HG03460 (cell line): ENCODE data around the gene TMEM233.
A peak's percentile ranks its signal among the peaks of the same experiment; 100 is the strongest.

Source experiments
- ATAC-seq: cut with Tn5 transposase; IDR thresholded peaks from one replicate; pipeline ENCODE4 v1.9.1; 2021; ENCODE audit not compliant: unreplicated experiment

The TMEM233 gene

DNA sequence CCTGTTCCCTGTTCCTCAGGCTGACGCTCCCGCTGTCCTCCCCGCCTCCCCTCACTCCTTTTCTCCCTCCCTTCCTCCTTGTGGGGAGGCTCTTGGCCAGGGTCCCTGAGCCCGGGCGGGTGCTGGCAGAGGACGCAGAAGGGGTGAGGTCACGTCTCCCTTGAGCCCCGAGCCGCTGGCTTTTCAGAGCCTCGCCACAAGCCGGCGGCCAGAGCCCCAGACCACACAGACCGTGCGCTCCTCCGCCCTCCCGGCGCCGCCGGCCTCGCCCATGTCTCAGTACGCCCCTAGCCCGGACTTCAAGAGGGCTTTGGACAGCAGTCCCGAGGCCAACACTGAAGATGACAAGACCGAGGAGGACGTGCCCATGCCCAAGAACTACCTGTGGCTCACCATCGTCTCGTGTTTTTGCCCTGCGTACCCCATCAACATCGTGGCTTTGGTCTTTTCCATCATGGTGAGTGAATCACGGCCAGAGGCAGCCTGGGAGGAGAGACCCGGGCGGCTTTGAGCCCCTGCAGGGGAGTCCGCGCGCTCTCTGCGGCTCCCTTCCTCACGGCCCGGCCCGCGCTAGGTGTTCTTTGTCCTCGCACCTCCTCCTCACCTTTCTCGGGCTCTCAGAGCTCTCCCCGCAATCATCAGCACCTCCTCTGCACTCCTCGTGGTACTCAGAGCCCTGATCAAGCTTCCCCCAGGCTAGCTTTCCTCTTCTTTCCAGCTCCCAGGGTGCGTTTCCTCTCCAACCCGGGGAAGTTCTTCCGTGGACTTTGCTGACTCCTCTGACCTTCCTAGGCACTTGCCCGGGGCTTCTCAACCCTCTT is at the start of gene TMEM233:
TSS of gene TMEM233 (plus strand) at position 197 of the 821 bp plus-strand sequence. CDS start at position 272, 75 bp downstream.
- ATAC-seq = no peak

DNA sequence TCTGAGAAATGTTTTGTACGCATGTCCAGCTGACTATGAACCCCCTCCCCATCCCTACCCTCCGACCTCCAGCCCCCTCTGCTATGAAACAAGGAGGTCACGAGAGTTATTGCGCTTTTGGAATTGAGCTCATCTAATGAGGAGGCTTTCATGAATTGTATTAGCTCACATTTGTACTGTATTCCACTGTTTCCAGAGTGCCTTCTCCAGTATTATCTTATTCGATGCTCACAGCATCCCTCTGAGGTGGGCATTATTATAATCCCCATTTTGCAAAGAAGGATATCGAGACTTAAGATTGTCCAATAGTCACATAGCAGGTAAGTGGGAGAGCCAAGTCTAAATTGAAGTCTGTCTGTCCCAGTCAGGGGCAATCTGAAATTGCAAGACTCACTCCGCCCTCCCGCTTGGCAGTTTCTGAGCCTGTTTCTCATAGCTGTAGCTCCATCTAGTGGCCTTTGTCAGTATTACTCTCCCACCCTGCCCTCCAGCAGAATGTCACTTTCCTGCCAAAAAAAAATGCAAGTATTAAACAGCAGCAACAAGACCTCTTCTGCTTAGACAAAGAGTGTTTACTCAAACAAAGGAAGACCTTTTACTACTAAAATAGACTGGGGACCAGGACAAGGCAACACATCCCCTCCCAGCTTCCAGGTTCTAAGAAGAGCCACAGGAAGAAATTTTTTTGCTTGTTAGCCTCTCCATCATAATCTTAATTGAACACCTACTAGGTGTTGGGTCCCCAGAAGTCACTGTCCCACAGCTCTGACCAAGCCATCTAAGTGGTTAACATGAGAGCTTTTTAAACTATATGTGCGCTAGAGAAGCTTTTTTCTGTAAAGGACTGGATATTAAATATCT is 48.6 kb upstream of the TMEM233 start:
- ATAC-seq = peak; percentile 68

DNA sequence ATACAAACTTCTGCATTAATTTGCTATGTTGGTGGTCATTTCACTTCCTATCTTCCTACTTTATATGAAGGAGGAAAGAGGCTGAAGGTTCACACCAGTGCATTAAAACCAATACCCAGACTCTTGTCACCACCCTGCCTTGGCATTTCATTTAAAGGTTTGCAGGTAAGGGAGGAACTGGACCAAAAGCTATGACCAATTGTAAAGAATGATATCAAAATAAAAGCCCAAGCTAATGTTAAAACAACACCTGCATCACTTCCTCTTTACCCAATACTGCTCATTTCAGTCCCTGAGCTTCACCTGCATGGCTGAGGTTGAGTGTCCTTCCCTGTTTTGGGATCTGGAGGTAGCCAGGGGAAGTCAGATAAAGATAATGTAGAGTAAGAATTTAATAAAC is 47.2 kb upstream of the TMEM233 start:
- ATAC-seq = no peak

DNA sequence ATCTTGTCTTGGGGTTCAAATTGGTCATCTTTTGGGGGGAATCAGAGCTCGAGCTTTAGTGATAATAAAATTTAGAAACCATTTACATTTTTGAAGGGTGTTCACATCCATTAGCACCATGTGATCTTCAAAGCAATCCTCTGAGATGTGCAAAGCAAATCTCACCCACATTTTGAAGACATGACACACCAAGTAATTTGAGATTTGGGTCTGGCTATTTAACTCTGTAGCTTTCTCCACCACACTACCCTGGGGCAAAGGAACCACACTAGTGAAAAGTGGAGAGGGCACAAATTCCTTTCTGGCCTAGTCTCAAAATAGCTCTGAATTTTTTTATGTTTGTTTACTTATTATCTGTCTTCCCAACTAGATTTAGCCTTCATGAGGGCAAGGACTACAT is 46.6 kb upstream of the TMEM233 start:
- no peak for ATAC-seq

DNA sequence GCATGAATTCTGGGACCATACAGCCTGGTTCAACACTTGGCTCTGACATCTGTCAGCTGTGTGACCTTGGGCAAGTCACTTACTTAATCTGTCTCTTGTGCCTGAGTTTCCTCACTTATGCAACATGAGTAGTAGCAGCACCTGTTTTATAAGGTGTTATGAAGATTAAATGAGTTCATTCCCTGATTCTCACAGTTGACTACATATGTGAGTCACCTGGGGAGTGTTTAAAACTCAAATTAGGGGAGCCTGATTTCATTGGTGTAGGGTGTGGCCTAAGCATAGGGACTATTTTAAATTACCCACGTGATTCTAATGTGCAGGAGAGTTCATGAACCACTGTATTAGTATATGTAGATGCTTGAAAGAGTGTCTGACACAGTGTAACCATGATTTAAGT is 36.7 kb upstream of the TMEM233 start:
- no peak for ATAC-seq

DNA sequence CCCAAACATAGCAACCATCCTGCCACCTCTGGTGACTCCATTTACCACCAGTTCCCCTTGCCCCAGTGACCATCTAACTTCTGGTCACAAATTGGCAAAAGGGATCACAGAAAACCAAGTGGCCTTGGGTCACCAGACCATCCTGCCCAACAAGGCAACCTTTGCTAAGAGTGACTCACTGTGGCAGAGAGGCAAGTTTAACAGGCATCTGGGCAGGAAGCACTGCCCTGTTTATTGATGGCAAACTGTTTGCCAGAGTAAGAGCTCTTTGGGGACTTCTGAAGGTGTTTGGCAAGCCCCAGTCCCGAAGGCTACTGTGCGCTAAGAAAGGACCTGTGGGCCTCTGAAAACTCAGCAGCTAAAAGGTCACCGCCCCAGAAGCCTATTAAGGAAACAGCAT is 28.2 kb upstream of the TMEM233 start:
- no peak for ATAC-seq

DNA sequence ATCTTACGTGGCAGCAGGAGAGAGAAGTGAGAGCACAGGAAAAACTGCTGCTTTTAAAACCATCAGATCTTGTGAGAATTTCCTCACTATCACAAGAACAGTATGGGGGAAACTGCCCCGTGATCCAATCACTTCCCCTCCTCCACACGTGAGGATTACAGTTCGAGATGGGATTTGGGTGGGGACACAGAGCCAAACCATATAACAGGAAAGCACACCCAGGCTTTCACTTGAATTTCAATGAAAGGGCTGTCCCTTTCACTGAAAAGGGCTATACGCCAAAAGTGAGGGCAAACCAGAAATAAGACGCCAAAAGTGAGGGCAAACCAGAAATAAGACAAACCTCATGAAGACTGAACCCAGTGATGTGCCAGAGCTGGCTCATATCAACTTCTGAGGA is 22.8 kb upstream of the TMEM233 start:
- no peak for ATAC-seq

DNA sequence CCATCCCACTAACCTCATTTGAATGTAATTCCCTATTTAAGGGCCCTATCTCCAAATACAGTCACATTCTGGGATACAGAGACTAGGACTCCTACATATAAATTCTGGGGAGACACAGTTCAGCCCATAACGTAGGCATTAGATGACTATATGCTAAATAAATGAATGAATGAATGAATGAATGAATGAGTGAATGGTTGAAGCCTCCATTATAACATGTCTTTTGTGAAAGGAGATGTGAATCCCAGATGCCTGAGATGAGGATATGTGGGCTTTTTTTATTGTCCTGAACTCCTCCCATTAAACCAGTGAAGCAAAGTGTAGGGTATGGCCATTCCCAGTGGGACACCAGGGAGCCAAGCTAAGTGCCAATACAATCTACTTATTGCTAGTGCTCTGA is 20.5 kb upstream of the TMEM233 start:
- ATAC-seq = no peak

DNA sequence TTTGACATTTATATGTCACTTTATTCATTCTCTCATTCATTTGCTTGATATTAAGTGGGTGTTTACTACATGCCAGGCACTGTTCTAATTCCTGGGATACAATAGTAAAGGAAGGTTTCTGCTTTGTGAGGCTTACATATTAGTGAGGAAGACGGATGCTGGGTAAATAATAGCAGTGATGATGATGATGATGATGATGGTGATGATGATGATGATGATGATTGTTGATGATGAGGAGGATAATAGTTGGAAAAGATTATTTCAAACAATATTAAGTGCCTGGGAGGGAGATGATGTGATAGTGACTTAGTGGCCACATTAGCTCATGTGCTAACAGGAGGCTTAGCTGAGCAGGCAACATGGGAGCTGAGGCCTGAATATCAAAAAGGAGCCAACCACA is 19.3 kb upstream of the TMEM233 start:
- ATAC-seq = no peak

DNA sequence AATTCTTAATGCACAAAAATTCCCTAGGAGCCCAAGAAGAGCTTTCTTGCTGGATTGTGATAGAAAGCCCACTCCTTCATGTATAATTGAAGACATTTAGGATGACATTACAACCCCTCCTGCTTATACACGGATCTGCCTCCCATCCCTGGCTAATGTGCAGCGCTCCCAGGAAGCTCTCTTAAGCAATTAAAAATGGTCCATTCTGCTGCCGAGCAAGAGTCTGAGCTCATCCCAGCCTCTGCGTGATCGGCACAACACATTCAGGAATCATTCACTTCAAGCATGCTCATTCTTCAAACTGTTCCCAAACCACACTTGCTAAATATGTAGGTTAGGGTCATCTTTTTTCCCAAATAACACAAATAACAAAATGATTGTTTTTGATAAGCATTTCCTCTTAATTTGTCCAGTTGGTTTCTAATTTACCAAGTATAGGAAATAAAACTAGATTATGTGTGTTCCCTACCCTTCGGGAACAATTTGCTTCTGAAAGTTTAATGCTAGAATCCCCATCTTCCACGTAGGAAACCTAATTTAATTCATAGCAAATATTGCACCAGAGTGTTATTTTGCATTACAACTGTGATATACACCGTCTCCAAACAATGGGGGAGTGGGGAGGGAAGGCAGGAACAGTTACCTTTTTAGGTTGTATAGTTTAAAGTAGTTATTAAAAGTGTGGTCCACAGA is 17.3 kb upstream of the TMEM233 start:
- ATAC-seq = no peak

DNA sequence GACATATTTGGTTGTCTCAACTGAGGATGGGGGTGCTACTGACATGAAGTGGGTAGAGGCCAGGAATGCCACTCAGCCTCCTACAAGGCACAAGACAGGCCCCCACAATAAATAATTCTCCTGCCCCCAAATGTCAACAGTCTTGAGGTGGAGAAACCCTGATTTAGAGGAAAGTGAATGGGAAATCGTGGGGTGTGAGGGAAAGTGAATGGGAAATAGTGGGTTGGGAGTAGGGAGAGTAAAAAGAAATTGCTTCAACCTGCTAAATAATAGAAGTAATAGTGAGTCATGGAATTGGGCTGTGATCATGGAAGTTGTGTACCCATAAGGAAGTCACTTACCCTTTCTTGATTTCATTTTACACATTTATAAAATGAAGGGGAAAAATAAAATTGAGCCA is 16.7 kb upstream of the TMEM233 start:
- ATAC-seq = no peak

DNA sequence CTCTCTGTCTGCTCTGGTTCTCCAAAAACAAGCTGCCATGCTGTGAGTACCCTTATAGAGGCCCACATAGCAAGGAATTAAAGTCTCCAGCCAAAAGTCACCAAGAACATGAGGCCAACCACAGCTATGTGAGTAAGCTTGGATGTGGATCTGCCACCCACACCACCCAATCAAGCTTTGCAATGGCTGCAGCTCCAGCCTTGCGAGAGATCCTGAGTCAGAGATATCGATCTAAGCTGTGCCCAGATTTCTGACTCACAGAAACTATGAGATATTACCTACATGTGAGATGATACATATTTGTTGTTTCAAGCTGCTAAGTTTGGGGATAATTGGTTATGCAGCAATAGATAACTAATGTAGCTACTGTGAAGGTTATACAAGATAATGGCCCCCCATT is 15.5 kb upstream of the TMEM233 start:
- no peak for ATAC-seq

DNA sequence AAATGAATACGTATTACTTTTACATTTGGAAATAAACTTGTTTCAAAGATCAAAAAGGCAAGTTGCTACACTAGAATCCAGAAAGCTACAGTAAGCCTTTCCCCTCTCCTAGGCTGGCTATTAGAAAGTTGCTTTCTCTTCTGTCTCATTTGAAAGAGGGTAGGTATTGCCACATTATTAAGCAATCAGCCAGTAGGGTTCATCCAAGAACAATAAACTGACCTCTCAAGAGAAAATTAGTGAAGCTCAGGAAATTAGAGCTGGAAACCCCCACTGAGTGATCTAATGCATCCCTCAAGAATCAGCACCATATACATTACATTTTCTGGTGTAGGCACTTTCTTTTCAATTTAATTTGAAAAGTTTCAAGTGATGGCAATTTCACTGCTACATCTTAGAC is 4.5 kb upstream of the TMEM233 start:
- no peak for ATAC-seq

DNA sequence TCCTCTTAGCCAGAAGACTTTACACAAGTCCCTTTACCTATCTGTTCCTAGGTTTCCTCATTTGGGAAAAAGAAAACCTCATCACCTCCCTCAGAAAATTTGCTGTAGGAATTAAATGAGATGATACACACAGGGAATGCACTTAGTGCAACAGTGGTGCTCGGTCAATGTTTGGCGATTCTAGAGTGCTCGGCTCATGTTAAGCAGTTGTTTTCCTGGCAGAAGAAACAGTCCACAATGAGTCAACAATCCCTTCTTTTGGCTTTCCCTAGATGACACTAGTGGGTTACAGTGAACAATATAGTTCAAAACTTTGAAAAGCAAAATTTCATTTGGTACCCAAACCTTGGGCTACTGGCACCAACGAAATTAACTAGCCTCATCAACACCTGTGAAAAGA is 3.9 kb upstream of the TMEM233 start:
- ATAC-seq = no peak

DNA sequence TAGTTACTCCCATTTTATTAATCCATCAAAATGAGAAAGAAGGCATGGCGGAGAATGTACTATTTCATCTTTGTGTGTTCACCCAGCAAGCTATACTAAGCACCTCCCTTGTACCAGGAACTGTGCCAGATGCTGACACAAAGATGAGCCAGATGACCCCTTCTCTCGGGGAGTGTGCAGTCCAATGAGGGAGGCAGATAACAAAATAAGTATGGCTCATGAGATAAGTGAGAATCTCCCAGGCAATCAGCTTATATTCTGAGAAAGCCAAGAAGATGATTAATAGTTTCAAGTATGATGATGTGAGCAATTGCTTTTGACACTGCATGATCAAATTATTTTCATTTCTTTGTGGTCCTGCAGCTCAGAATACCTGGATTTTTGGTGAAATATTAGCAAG is 1.3 kb upstream of the TMEM233 start:
- ATAC-seq = no peak

DNA sequence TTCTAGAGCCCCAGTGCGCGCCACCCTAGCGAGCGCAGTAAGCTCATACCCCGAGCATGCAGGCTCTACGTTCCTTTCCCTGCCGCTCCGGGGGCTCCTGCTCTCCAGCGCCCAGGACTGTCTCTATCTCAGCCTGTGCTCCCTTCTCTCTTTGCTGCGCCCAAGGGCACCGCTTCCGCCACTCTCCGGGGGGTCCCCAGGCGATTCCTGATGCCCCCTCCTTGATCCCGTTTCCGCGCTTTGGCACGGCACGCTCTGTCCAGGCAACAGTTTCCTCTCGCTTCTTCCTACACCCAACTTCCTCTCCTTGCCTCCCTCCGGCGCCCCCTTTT is 791 bp downstream of the TMEM233 start:
- no peak for ATAC-seq

DNA sequence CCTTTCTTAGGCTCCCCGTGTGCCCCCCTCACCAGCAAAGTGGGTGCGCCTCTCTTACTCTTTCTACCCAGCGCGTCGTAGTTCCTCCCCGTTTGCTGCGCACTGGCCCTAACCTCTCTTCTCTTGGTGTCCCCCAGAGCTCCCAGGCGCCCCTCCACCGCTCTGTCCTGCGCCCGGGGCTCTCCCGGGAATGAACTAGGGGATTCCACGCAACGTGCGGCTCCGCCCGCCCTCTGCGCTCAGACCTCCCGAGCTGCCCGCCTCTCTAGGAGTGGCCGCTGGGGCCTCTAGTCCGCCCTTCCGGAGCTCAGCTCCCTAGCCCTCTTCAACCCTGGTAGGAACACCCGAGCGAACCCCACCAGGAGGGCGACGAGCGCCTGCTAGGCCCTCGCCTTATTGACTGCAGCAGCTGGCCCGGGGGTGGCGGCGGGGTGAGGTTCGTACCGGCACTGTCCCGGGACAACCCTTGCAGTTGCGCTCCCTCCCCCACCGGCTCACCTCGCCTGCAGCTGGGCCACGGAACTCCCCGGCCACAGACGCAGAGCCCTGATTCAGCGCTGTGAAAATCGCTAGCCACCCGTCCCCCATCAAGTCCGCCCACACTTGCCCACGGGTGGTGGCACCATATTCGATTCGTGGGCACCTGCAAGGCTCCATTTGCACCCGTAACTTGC is 1.3 kb downstream of the TMEM233 start:
- ATAC-seq = no peak

DNA sequence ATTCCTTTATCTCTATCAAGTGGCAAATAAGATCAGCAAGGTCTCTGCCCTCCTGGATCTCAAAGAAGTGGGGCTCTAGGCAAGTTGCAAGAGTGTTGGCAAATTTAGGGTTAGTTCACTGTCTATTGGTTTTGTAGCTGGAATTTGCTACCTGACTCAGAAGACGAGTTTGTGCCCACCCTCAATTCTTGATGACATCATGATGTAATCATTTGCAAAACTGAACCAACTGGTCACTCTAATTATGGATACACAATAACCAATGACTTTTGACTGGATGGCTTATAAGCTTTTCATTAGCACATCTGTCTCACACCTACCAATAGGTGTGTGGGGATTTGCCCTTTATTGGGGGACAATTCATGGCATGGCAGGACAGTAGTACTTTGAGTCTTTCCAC is 4.6 kb downstream of the TMEM233 start:
- no peak for ATAC-seq

DNA sequence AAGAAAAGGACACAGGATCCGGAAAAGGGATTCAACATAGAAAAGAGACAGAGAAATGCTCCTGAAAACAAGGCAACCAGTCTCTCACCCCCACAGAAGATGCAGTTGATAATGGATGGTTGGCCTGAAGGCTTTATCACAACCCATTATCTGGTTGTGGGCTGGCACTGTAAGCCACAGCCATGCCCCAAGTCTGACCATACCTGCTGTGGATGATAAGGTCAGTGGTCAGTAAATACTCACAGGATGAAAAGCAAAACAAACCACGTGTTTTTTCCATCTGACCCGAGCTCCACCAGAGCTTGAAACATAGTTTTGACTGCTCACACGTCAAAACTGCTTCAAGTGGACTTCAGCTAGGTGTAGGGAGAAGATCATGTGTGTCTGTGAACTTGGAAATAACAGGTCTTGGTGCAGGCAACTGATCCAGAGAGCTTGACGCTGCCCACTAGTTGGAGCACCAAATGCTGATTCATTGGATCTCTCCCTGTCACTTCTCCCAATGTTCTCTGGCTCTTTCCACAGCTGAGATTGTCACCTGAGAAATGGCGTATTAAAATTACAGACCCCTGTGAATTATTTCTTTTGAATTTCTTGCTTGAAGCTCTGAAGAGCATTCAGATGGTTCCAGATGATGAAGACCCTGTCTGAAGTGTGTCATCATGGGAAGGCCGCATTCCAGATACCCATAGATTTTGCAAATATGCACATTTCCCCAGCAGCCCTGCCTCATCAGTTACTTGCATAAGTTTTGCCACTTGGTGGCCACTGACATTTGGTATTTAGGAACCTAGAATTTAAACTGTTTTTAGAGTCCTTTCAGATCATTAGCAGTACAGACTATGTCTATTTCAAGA is 8.5 kb downstream of the TMEM233 start:
- ATAC-seq = no peak

DNA sequence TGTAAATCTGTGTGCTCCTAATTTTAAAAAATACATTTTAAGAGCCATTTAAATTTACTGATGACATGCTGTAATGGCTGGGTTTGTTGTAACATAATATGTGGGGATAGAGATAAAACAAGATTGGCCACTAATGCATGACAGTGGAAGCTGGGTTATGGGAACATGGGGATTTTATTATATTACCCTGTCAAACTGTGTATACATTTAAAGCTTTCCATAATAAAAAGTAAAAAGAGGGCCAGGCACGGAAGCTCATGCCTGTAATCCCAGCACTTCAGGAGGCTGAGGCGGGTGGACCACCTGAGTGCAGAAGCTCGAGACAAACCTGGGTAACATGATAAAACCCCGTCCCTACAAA is 9.1 kb downstream of the TMEM233 start:
- no peak for ATAC-seq
